Gastrocnemius medialis (tissue), 4 donors: ENCODE data around the gene VSIG2.

Experiments used
- POLR2A ChIP-seq, 2 donors: fragments of 450-650 bp; IDR thresholded peaks; one replicate each; pipeline ENCODE4 v1.6.1; 2017; ENCODE audit warnings: antibody characterized with exemption in 2 of 2, mild to moderate bottlenecking in 2 of 2, moderate library complexity in 2 of 2
- TF ChIP-seq, protein P1 (sequence below), 5 experiments: fragments of 450-650 bp in 3 of 5; fragments of 200-600 bp in 2 of 5; sonication (generic) in 2 of 5; IDR thresholded peaks in 4 of 5; conservative IDR thresholded peaks in 1 of 5; 1 replicate in 4 of 5; 2 replicates in 1 of 5; pipeline ENCODE4 v1.5.1; 2016 to 2019; ENCODE audit warnings: antibody characterized with exemption in 5 of 5, mild to moderate bottlenecking in 3 of 5, moderate library complexity in 3 of 5

DNA sequence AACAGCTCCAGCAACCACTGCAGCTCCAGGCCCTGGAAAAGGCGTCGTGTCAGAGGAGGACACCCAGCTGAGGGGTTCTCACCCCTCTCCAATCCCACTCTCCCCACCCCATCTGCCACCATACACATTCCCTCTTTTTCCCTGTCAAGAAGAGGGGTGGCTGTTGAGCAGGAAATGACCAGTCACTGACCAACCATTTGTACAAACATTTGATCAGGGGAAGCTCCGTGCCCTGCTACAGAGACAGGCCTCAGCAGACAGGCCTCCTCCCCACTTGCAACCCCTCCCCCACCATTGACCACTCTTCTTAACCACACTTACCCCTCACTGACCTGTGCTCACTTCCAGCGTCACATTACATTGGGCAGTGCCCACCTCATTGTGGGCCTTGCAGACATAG, 2.3 kb upstream of the VSIG2 start:
- TF ChIP-seq, protein P1, sequence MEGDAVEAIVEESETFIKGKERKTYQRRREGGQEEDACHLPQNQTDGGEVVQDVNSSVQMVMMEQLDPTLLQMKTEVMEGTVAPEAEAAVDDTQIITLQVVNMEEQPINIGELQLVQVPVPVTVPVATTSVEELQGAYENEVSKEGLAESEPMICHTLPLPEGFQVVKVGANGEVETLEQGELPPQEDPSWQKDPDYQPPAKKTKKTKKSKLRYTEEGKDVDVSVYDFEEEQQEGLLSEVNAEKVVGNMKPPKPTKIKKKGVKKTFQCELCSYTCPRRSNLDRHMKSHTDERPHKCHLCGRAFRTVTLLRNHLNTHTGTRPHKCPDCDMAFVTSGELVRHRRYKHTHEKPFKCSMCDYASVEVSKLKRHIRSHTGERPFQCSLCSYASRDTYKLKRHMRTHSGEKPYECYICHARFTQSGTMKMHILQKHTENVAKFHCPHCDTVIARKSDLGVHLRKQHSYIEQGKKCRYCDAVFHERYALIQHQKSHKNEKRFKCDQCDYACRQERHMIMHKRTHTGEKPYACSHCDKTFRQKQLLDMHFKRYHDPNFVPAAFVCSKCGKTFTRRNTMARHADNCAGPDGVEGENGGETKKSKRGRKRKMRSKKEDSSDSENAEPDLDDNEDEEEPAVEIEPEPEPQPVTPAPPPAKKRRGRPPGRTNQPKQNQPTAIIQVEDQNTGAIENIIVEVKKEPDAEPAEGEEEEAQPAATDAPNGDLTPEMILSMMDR (IDR thresholded peaks at IDR 0.05 in 4 of 5, conservative IDR thresholded peaks at IDR 0.05 in 1 of 5) = no peak
- no peak for TF ChIP-seq POLR2A (IDR thresholded peaks at IDR 0.05)
